GM13976 (cell line): ENCODE data around the gene RB1.
"Not testable (repeated sequence)": the region's sequence is repeated elsewhere in the genome, so short reads cannot be mapped to it uniquely, and the experiment has no call there.

Experiments used
- DNase-seq: peaks from one replicate; pipeline ENCODE4 v3.0.0; 2012; ENCODE audit warnings: low spot score
- CTCF ChIP-seq: IDR thresholded peaks from 2 replicates; pipeline ENCODE4 v1.5.1; 2012; ENCODE audit warnings: borderline replicate concordance, mild to moderate bottlenecking; ENCODE audit not compliant: insufficient read depth; ENCODE audit errors: extremely low read depth, missing control alignments, control extremely low read depth
- in situ Hi-C: fragments of 300-500 bp; cut with MboI; formaldehyde crosslinking; loops from one replicate; pipeline ENCODE4 v1.12.0; 2022; ENCODE audit warnings: low sequenced_read_pairs, mixed read lengths, inconsistent platforms; ENCODE audit not compliant: unreplicated experiment

RB1 gene

GRCh38 chr13:48449656-48450055 is 146.1 kb downstream of the RB1 start:
- TF ChIP-seq CTCF = no peak
- in situ Hi-C loops = no loop called here
- no peak for DNase-seq

- in situ Hi-C loops = not testable (repeated sequence)
These were observed 147.6 kb downstream of the RB1 start for GRCh38 chr13:48451196-48451595.

GRCh38 chr13:48456546-48456945 is 153.0 kb downstream of the RB1 start:
- in situ Hi-C loops = no loop called here
- DNase-seq = no peak
- TF ChIP-seq CTCF = no peak

More at GRCh38 chr13:48451196-48451595, 147.6 kb downstream of the RB1 start:
- not testable (repeated sequence) for DNase-seq

GRCh38 chr13:48457578-48458242 is 154.2 kb downstream of the RB1 start:
- in situ Hi-C loops = no loop called here
- DNase-seq = no peak
- TF ChIP-seq CTCF = no peak

GRCh38 chr13:48475230-48475629 is 171.7 kb downstream of the RB1 start:
- no peak for DNase-seq
- no peak for TF ChIP-seq CTCF
- in situ Hi-C loops = no loop called here

- no peak for TF ChIP-seq CTCF
- DNase-seq = no peak
- in situ Hi-C loops = no loop called here
These were observed 172.7 kb downstream of the RB1 start for GRCh38 chr13:48476215-48476614.

GRCh38 chr13:48476686-48477085 is 173.1 kb downstream of the RB1 start:
- DNase-seq = no peak
- in situ Hi-C loops = no loop called here
- TF ChIP-seq CTCF = no peak
